Uterus (tissue), 2 donors: ENCODE data around the gene DNAH17.

ENCODE experiments used
- CTCF ChIP-seq, 4 experiments: fragments of 200-600 bp in 2 of 4; fragments of 450-650 bp in 2 of 4; sonication (generic) in 2 of 4; IDR thresholded peaks; one replicate each; pipeline ENCODE4 v1.5.1; 2016 to 2019; ENCODE audit warnings: antibody characterized with exemption in 4 of 4, mild to moderate bottlenecking in 2 of 4, moderate library complexity in 1 of 4
- POLR2A ChIP-seq, 2 donors: fragments of 450-650 bp; IDR thresholded peaks; one replicate each; pipeline ENCODE4 v1.6.1; 2016; ENCODE audit warnings: antibody characterized with exemption in 2 of 2, mild to moderate bottlenecking in 1 of 2, moderate library complexity in 1 of 2

GRCh38 chr17:78427140-78427539 lies 150.1 kb downstream of the DNAH17 start:
- TF ChIP-seq CTCF (IDR thresholded peaks at IDR 0.05) (no peak), POLR2A (IDR thresholded peaks at IDR 0.05) (no peak)
